Measurements from ENCODE around the gene AP4M1.

Gene AP4M1

GRCh38 chr7:100101016-100101862 lies at the start of gene AP4M1, which contains the start of gene MCM7:
TSS of gene AP4M1 (plus strand) at chr7:100101643. CDS start at chr7:100101715, 72 bp downstream.
TSS of gene MCM7 (minus strand) at chr7:100101397. CDS start at chr7:100101294, 103 bp downstream.
- DNase-seq, result peak; percentile 92

- no peak for DNase-seq
These were observed 48.2 kb upstream of the AP4M1 start for GRCh38 chr7:100053215-100053614.

- DNase-seq, result no peak
These were observed 44.4 kb upstream of the AP4M1 start for GRCh38 chr7:100057006-100057405.

GRCh38 chr7:100059251-100059739 lies 42.1 kb upstream of the AP4M1 start:
- DNase-seq, result no peak

GRCh38 chr7:100061518-100062193 lies 39.8 kb upstream of the AP4M1 start:
- DNase-seq, result no peak

- no peak for DNase-seq
These were observed 38.1 kb upstream of the AP4M1 start for GRCh38 chr7:100063376-100063775.

- no peak for DNase-seq
These were observed 37.3 kb upstream of the AP4M1 start for GRCh38 chr7:100064162-100064561.

GRCh38 chr7:100065452-100066186 lies 35.8 kb upstream of the AP4M1 start:
- DNase-seq, result no peak

- no peak for DNase-seq
These were observed 34.5 kb upstream of the AP4M1 start for GRCh38 chr7:100066953-100067352.

GRCh38 chr7:100069991-100070390 lies 31.5 kb upstream of the AP4M1 start:
- no peak for DNase-seq

- DNase-seq, result no peak
These were observed 30.3 kb upstream of the AP4M1 start for GRCh38 chr7:100071018-100071723.

- no peak for DNase-seq
These were observed 29.0 kb upstream of the AP4M1 start for GRCh38 chr7:100072462-100072861.

GRCh38 chr7:100074841-100075240 lies 26.6 kb upstream of the AP4M1 start:
- no peak for DNase-seq

GRCh38 chr7:100075418-100075817 lies 26.0 kb upstream of the AP4M1 start:
- no peak for DNase-seq

- DNase-seq, result no peak
These were observed 24.2 kb upstream of the AP4M1 start for GRCh38 chr7:100077205-100077604.

GRCh38 chr7:100079024-100079560 lies 22.4 kb upstream of the AP4M1 start:
- no peak for DNase-seq

GRCh38 chr7:100080907-100081534 lies 20.4 kb upstream of the AP4M1 start:
- no peak for DNase-seq

GRCh38 chr7:100081535-100082102 lies 19.8 kb upstream of the AP4M1 start, which contains the start of gene ZNF3:
TSS of gene ZNF3 (minus strand) at chr7:100081723. CDS start at chr7:100077357, 4,366 bp downstream.
- peak; percentile 95 for DNase-seq

- DNase-seq, result no peak
These were observed 18.5 kb upstream of the AP4M1 start for GRCh38 chr7:100082978-100083377.

- no peak for DNase-seq
These were observed 15.9 kb upstream of the AP4M1 start for GRCh38 chr7:100085515-100085914.

- no peak for DNase-seq
These were observed 14.2 kb upstream of the AP4M1 start for GRCh38 chr7:100087055-100087750.
